Stimulated activated CD8-positive, alpha-beta memory T cell treated with anti-CD3 and anti-CD28 coated beads, Interleukin-2, amount 100 ng/mL, for 48 hours (primary cell): ENCODE data around the gene SCGB1A1.
"Not testable (repeated sequence)": the region's sequence is repeated elsewhere in the genome, so short reads cannot be mapped to it uniquely, and the experiment has no call there.

Source experiments
- DNase-seq, 2 donors: peaks; one replicate each; pipeline ENCODE4 v3.0.0-alpha.2; 2020; ENCODE audit warnings: low read depth in 2 of 2

Gene SCGB1A1

GRCh38 chr11:62449912-62450311 lies 31.1 kb downstream of the SCGB1A1 start:
- not testable (repeated sequence) for DNase-seq

GRCh38 chr11:62450543-62451240 lies 31.9 kb downstream of the SCGB1A1 start:
- no peak for DNase-seq

- DNase-seq: no peak
Observed at GRCh38 chr11:62451241-62451621, 32.4 kb downstream of the SCGB1A1 start.

GRCh38 chr11:62452261-62452660 lies 33.4 kb downstream of the SCGB1A1 start:
- DNase-seq: no peak

GRCh38 chr11:62452839-62453468 lies 34.1 kb downstream of the SCGB1A1 start:
- no peak for DNase-seq

- no peak for DNase-seq
Observed at GRCh38 chr11:62456630-62457029, 37.8 kb downstream of the SCGB1A1 start.

- no peak for DNase-seq
Observed at GRCh38 chr11:62457478-62457877, 38.6 kb downstream of the SCGB1A1 start.

GRCh38 chr11:62458212-62459002 lies 39.6 kb downstream of the SCGB1A1 start:
- DNase-seq: no peak

GRCh38 chr11:62459080-62459479 lies 40.2 kb downstream of the SCGB1A1 start:
- no peak for DNase-seq

- DNase-seq: no peak
Observed at GRCh38 chr11:62461740-62462507, 43.1 kb downstream of the SCGB1A1 start.

GRCh38 chr11:62462508-62462892 lies 43.7 kb downstream of the SCGB1A1 start:
- DNase-seq: no peak

GRCh38 chr11:62463121-62463542 lies 44.3 kb downstream of the SCGB1A1 start:
- DNase-seq: no peak

- no peak for DNase-seq
Observed at GRCh38 chr11:62464655-62465054, 45.8 kb downstream of the SCGB1A1 start.

GRCh38 chr11:62466444-62466843 lies 47.6 kb downstream of the SCGB1A1 start:
- no peak for DNase-seq

GRCh38 chr11:62468577-62468976 lies 49.7 kb downstream of the SCGB1A1 start:
- DNase-seq: no peak

- no peak for DNase-seq
Observed at GRCh38 chr11:62471603-62472002, 52.8 kb downstream of the SCGB1A1 start.

- DNase-seq: no peak
Observed at GRCh38 chr11:62472063-62472884, 53.4 kb downstream of the SCGB1A1 start.
